Skeletal muscle tissue (tissue), 4 donors: Measurements from ENCODE around the gene MAGI1. TPM values are rescaled to one million over a fixed set of nuclear protein-coding genes. Genes with fewer than 3 reads are reported as not detected.

Experiments used
- H3K27ac ChIP-seq: one replicate; pipeline ENCODE4 v1.7.0; 2013; ENCODE audit warnings: mild to moderate bottlenecking, low read depth, low read length, inconsistent platforms
- H3K27me3 ChIP-seq, 3 donors: one replicate each; pipeline ENCODE4 v1.7.0; 2013; ENCODE audit warnings: low read length in 3 of 3; ENCODE audit not compliant: control insufficient read depth in 3 of 3, insufficient read depth in 3 of 3
- H3K36me3 ChIP-seq, 3 donors: one replicate each; pipeline ENCODE4 v1.7.0; 2013; ENCODE audit warnings: low read length in 3 of 3; ENCODE audit not compliant: control insufficient read depth in 3 of 3, insufficient read depth in 3 of 3
- H3K4me1 ChIP-seq, 3 donors: one replicate each; pipeline ENCODE4 v1.7.0; 2013; ENCODE audit warnings: low read length in 3 of 3, mild to moderate bottlenecking in 3 of 3; ENCODE audit not compliant: control insufficient read depth in 3 of 3, insufficient read depth in 3 of 3
- H3K4me3 ChIP-seq, 3 donors: one replicate each; pipeline ENCODE4 v1.7.0; 2013; ENCODE audit warnings: low read length in 3 of 3
- H3K9ac ChIP-seq, 3 donors: one replicate each; pipeline ENCODE4 v1.7.0; 2013; ENCODE audit warnings: low read length in 3 of 3, mild to moderate bottlenecking in 3 of 3, moderate library complexity in 2 of 3, low read depth in 1 of 3
- H3K9me3 ChIP-seq, 3 donors: one replicate each; pipeline ENCODE4 v1.7.0; 2013; ENCODE audit warnings: low read length in 3 of 3; ENCODE audit not compliant: control insufficient read depth in 3 of 3
- total RNA-seq: library from RNA; depleted of rRNA; stranded (reverse); fragments of >200 nt; gene quantifications from one replicate; pipeline ENCODE4 v1.2.3, GENCODE V29; 2014
- donor health status: Osteomylitis.

The MAGI1 gene
- total RNA-seq, 1 donor from 2014 or later: 23.5 TPM

DNA sequence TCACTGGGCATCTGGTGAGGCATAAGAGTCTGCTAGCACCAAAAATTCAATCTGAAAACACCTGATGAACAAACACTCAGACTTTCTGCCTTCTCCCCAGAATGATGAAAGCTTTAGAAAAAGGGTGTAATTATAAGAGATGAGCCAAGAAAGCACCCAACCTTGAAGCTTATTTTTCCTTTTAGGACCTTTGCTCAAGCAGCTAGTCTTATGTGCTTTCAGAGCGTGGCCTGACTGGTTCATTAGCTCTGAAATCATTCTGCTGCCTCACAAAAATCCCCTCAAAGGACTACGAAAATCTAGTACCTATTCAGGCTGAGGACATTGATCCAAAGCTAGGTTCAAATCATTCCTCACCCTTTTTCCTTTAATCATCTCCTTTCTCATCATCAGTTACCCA lies 662.3 kb downstream of the MAGI1 start:
- no peaks in the 10 kb centered on the region for H3K4me1 ChIP-seq
- no peak overlapping the region for H3K4me3 ChIP-seq
- no peak overlapping the region for H3K9ac ChIP-seq
- H3K9me3 ChIP-seq: no peaks in the 10 kb centered on the region
- H3K27ac ChIP-seq: no peak overlapping the region
- no peaks in the 10 kb centered on the region for H3K27me3 ChIP-seq
- peaks cover 7 to 19% (median 11%) of the 10 kb centered on the region in 3 donors for H3K36me3 ChIP-seq

DNA sequence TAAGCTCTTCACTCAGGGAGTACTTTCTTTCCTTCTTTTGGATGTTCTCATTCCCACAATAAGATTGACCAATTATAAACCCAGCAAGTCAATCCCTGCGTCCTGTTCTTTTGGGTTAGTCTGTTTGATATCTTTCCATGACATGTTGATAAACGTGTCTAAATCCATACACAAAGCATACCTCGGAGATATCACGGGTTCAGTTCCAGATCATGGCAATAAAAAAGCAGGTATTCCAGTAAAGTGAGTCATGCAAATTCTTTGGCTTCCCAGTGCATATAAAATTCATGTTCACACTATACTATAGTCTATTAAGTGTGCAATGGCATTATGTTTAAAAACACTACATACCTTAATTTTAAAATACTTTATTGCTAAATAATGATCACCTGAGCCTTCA lies 667.7 kb downstream of the MAGI1 start:
- Histone ChIP-seq H3K9me3 (no peaks in the 10 kb centered on the region), H3K4me3 (no peak overlapping the region), H3K27ac (no peak overlapping the region), H3K4me1 (no peaks in the 10 kb centered on the region), H3K9ac (no peak overlapping the region), H3K27me3 (no peaks in the 10 kb centered on the region), H3K36me3 (peaks cover 0 to 3% (median 0%) of the 10 kb centered on the region in 3 donors)

DNA sequence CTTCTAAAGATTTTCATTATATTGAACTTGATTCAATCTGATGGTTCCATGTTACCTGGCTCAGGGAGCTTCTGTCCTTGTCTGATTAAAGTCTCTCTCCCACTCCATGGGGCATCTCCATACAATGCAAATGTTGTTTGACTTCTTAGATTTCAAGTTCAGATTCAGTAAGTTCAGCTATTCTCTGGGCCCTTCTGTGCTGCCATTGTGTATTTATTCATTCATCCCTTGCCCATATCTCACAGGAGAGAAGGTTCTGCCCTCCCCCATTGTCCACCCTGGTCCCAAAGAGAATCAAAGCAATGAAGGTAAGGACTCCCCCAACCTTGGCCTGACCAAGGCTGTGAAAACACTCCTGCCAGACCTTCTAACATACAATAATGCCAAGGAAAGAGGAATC lies 669.9 kb downstream of the MAGI1 start:
- H3K27ac ChIP-seq: no peak overlapping the region
- H3K27me3 ChIP-seq: no peaks in the 10 kb centered on the region
- no peaks in the 10 kb centered on the region for H3K36me3 ChIP-seq
- no peak overlapping the region for H3K4me3 ChIP-seq
- no peak overlapping the region for H3K9ac ChIP-seq
- H3K4me1 ChIP-seq: no peaks in the 10 kb centered on the region
- no peaks in the 10 kb centered on the region for H3K9me3 ChIP-seq

DNA sequence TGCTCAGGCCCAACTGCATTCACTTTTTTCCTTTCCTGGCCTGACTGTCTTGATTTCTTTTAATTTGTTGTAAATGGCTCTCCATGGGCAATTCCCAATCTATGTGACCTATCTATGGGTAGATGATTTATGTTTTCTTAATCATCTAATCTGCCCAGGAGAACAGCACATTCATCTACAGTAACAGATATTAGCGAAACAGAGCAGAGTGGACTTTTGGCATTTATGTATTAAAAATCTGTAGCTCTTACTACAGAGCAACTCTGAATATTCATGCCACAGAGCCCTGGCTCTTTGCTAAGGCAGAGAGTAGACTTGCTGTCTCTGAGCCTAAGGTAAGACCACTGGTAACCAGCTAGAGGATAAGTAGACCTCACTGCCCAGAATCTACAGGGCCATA lies 676.0 kb downstream of the MAGI1 start:
- Histone ChIP-seq H3K4me3 (no peak overlapping the region), H3K9ac (no peak overlapping the region), H3K9me3 (peaks cover 0 to 2% (median 0%) of the 10 kb centered on the region in 3 donors), H3K4me1 (no peaks in the 10 kb centered on the region), H3K36me3 (peaks cover 0 to 23% (median 19%) of the 10 kb centered on the region in 3 donors), H3K27ac (no peak overlapping the region), H3K27me3 (no peaks in the 10 kb centered on the region)

DNA sequence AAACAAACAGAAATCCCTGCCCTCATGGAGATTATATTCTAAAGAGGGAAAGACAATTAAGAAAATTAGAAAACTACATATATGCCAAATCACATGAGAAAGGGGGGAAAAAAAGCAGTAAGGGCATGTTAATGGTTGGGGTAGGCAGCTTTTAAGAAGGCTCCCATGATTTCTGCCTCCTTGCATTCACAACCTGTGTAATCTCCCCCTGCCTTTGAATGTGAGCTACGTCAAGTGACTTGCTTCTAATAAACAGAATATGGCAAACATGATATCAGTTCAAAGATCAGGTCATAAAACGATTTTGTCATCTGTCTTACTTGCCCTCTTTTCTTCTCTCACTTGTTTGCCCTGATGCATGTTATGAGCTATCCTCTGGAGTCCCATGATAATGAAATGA lies 677.3 kb downstream of the MAGI1 start:
- Histone ChIP-seq H3K27ac (no peak overlapping the region), H3K36me3 (peaks cover 0 to 24% (median 19%) of the 10 kb centered on the region in 3 donors), H3K4me1 (no peaks in the 10 kb centered on the region), H3K27me3 (no peaks in the 10 kb centered on the region), H3K9ac (no peak overlapping the region), H3K4me3 (no peak overlapping the region), H3K9me3 (peaks cover 0 to 2% (median 0%) of the 10 kb centered on the region in 3 donors)

DNA sequence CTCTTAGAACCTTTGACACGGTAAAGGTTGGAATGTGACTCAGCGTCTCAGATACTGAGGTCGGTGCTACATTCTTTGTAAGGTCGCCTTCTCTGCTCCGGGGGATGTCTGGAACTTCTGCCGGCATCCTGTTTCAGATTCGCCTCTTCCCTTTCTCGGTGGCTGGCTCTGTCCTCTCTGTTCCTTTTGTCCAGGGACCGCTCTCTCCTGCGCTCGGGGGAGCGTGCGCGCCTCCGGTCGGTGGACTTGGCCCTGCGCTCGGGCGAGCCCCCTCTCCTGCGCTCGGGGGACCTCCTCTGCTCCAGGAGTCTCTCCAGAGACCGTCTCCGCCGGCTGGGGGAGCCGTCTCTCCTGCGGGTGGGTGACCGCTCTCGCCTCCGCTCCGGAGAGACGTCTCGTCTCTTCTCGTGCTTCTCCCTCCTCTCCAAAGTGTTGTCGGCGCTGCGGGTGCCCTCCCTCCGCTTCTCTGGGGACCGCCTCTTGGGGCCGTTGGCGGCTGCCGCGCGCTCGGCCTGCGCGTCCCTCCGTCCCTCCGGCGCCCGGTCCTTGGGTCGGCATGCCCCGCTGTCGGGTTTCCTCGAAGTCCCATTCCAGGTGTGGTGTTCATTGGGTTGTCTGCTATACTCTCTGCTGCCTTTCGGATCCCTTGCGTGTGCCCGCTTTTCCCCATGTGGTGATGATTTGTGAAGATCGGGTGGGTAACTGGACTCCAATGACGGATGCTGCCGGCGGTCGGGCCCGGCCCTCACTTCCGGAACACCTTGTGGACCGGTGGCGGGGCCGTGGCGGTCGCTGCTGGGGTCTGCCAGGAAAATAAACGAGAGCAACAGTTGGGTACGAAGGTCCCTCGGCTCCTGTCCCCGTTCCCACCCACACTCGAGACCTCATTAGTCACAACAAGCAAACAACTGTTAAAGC lies 682.1 kb downstream of the MAGI1 start:
- H3K9ac ChIP-seq: no peak overlapping the region
- H3K4me1 ChIP-seq: no peaks in the 10 kb centered on the region
- H3K36me3 ChIP-seq: peaks cover 0 to 19% (median 13%) of the 10 kb centered on the region in 3 donors
- peaks cover 0 to under 1% (median 0%) of the 10 kb centered on the region in 3 donors for H3K9me3 ChIP-seq
- no peaks in the 10 kb centered on the region for H3K27me3 ChIP-seq
- no peak overlapping the region for H3K27ac ChIP-seq
- no peak overlapping the region for H3K4me3 ChIP-seq

DNA sequence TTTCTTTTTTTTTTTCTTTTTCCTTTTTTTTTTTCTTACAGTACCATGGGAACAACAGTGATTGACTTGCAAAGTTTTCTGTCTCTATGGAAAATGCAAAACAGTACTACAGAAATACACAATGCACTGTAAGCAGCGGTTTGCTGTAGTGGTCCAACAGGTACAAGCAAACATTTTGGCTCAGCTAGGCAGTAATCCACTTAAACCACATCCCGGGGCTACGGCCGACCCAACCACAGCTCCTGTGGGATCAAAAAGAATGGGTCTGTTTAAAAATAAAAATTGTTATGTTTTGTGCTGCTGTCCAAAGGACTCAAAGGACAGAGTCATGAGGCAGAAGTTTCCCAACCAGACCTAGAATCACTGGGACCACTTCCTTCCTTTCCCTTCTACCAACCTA lies 683.8 kb downstream of the MAGI1 start:
- Histone ChIP-seq H3K9me3 (no peaks in the 10 kb centered on the region), H3K36me3 (peaks cover 0 to 12% (median 8%) of the 10 kb centered on the region in 3 donors), H3K9ac (no peak overlapping the region), H3K4me1 (no peaks in the 10 kb centered on the region), H3K4me3 (no peak overlapping the region), H3K27me3 (no peaks in the 10 kb centered on the region), H3K27ac (no peak overlapping the region)

DNA sequence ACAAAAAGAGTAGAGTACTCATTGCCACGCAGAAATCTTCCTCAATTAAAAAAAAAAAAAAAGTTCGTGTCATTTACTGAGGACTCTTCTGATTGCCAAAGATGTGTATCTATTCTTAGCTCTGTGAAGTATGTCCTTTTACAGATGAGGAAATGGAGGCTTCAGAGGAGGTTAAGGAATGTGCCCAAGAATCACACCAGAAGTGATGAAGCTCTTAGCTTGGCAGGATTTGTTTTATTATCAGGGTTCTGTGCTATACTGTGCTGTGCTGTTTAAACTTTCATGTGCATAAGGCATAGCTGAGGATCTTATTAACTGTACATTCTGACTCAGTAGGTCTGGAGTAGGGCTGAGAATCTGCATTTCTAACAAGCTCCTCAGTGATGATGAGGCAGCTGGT lies 685.8 kb downstream of the MAGI1 start:
- H3K27ac ChIP-seq: no peak overlapping the region
- H3K4me1 ChIP-seq: no peaks in the 10 kb centered on the region
- no peak overlapping the region for H3K9ac ChIP-seq
- H3K9me3 ChIP-seq: no peaks in the 10 kb centered on the region
- peaks cover 0 to 4% (median 3%) of the 10 kb centered on the region in 3 donors for H3K36me3 ChIP-seq
- no peaks in the 10 kb centered on the region for H3K27me3 ChIP-seq
- no peak overlapping the region for H3K4me3 ChIP-seq

DNA sequence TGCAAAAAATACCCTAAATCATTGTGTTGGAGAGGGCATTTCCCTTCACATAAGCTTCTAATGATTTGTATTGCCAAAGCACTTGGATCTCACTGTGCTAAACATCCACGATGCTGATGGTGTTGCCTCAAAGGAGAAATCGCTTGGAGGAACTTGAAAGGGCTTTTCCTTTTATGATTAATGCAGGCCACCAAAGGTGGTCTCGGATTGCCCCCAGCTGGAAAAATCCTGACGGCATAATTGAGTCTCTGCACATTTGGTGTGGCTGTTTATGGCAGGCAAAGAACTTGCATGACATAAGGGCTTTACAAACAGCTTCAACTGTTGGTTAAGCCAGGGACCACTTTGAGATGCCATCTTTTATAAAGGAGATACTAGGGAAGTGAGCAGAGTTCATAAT lies 687.0 kb downstream of the MAGI1 start:
- H3K27ac ChIP-seq: no peak overlapping the region
- H3K27me3 ChIP-seq: no peaks in the 10 kb centered on the region
- H3K9me3 ChIP-seq: no peaks in the 10 kb centered on the region
- peaks cover 0 to 4% (median 2%) of the 10 kb centered on the region in 3 donors for H3K36me3 ChIP-seq
- no peak overlapping the region for H3K4me3 ChIP-seq
- no peaks in the 10 kb centered on the region for H3K4me1 ChIP-seq
- no peak overlapping the region for H3K9ac ChIP-seq

DNA sequence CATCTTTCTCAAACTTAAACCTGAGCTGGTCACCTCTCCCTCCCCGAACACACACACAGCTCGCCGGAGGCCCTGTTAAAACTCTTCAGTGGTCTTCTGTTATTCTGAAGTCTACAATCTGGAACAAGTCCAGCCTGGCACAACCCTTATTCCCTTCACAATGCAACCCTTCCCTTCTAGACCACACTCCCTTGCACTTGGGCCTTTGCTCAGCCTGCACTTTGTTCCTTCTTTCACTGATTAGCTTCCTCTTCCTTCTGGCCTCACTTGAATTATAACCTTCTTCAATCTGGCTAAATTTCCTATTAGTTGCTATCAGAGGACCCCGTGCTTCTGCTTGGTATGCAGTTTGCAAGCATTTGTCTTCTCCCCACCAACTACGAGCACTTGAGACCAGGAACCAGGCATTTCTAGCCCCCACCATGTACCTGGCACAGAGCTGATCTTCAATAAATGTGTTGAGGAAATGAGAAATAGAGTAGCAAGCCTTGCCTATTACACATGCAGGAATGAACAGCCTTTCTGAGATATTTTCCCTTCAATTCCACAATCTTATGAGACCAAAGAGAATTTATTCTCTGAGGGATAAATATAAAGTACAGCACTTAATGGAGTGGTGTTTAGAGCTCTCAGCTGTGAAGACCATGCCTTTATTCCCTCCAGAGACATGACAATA lies 687.8 kb downstream of the MAGI1 start:
- no peaks in the 10 kb centered on the region for H3K27me3 ChIP-seq
- H3K9ac ChIP-seq: no peak overlapping the region
- H3K4me1 ChIP-seq: no peaks in the 10 kb centered on the region
- no peak overlapping the region for H3K27ac ChIP-seq
- H3K9me3 ChIP-seq: no peaks in the 10 kb centered on the region
- no peak overlapping the region for H3K4me3 ChIP-seq
- H3K36me3 ChIP-seq: peaks cover 0 to 4% (median 1%) of the 10 kb centered on the region in 3 donors
